OCI-LY1 (cell line): Measurements from ENCODE around the gene PTPRN2.

Experiments
- H2AFZ ChIP-seq: fragments of 200-600 bp; sonication (generic), shearing (Covaris generic); 2 replicates; pipeline ENCODE4 v1.6.0; 2014; ENCODE audit warnings: antibody characterized with exemption, mild to moderate bottlenecking, low read length
- H3F3A ChIP-seq: fragments of 200-600 bp; sonication (generic), shearing (Covaris generic); 2 replicates; pipeline ENCODE4 v1.6.0; 2014; ENCODE audit warnings: mild to moderate bottlenecking, antibody characterized with exemption, low read length, moderate library complexity; ENCODE audit not compliant: insufficient read depth
- H3K27ac ChIP-seq: fragments of 200-600 bp; sonication (generic); 2 replicates; pipeline ENCODE4 v1.5.1; 2014; ENCODE audit warnings: low read length, mixed run types, mild to moderate bottlenecking, low read depth; ENCODE audit not compliant: poor library complexity, severe bottlenecking
- H3K27me3 ChIP-seq: fragments of 200-600 bp; sonication (generic); 2 replicates; pipeline ENCODE4 v1.6.0; 2014; ENCODE audit warnings: antibody characterized with exemption, mild to moderate bottlenecking, low read length, moderate library complexity; ENCODE audit not compliant: insufficient read depth
- H3K36me3 ChIP-seq: fragments of 200-600 bp; sonication (generic); 2 replicates; pipeline ENCODE4 v1.6.1; 2014; ENCODE audit warnings: mild to moderate bottlenecking, antibody characterized with exemption, low read length, moderate library complexity, mixed read lengths; ENCODE audit not compliant: insufficient read depth
- H3K4me1 ChIP-seq: fragments of 200-600 bp; sonication (generic); 2 replicates; pipeline ENCODE4 v1.5.1; 2014; ENCODE audit warnings: mild to moderate bottlenecking, low read length, moderate library complexity; ENCODE audit not compliant: insufficient read depth, severe bottlenecking
- H3K4me2 ChIP-seq: fragments of 200-600 bp; sonication (generic), shearing (Covaris generic); 2 replicates; pipeline ENCODE4 v1.6.1; 2014; ENCODE audit warnings: low read length
- H3K4me3 ChIP-seq: fragments of 200-600 bp; sonication (generic); 2 replicates; pipeline ENCODE4 v1.5.1; 2014; ENCODE audit warnings: low read length, low read depth, mild to moderate bottlenecking, mixed read lengths; ENCODE audit not compliant: poor library complexity, severe bottlenecking
- H3K79me2 ChIP-seq: fragments of 200-600 bp; shearing (Covaris generic); 2 replicates; pipeline ENCODE4 v1.6.1; 2016; ENCODE audit warnings: mixed run types, low read length, mixed read lengths; ENCODE audit not compliant: insufficient read depth
- H3K9ac ChIP-seq: fragments of 200-600 bp; sonication (generic), shearing (Covaris generic); 2 replicates; pipeline ENCODE4 v1.6.1; 2014; ENCODE audit warnings: mild to moderate bottlenecking, low read length, mixed read lengths
- H3K9me2 ChIP-seq: fragments of 200-600 bp; sonication (generic), shearing (Covaris generic); 2 replicates; pipeline ENCODE4 v1.6.1; 2014; ENCODE audit warnings: low read depth, mild to moderate bottlenecking, low read length, mixed read lengths
- H3K9me3 ChIP-seq: fragments of 200-600 bp; shearing (Covaris generic); 2 replicates; pipeline ENCODE4 v1.6.1; 2014; ENCODE audit warnings: low read length, mixed read lengths
- H4K20me1 ChIP-seq: fragments of 200-600 bp; sonication (generic), shearing (Covaris generic); 2 replicates; pipeline ENCODE4 v1.6.0; 2016; ENCODE audit warnings: mild to moderate bottlenecking, low read length; ENCODE audit not compliant: insufficient read depth
- CTCF ChIP-seq: fragments of 200-600 bp; sonication (generic), shearing (Covaris generic); IDR thresholded peaks from 2 replicates; pipeline ENCODE4 v1.5.1; 2017; ENCODE audit warnings: mild to moderate bottlenecking, antibody characterized with exemption, low read length, moderate library complexity, mixed read lengths
- EZH2 ChIP-seq: fragments of 200-600 bp; sonication (generic), shearing (Covaris generic); IDR thresholded peaks from 2 replicates; pipeline ENCODE4 v1.8.0; 2017; ENCODE audit warnings: borderline replicate concordance, mixed run types, mild to moderate bottlenecking, antibody characterized with exemption, low read length, moderate library complexity, mixed read lengths

Gene PTPRN2

GRCh38 chr7:157930926-157931466 lies 656.6 kb downstream of the PTPRN2 start:
- Histone ChIP-seq H3K9ac (no peak overlapping the region), H3K79me2 (no peaks in the 10 kb centered on the region), H3K4me2 (no peak overlapping the region), H4K20me1 (no peaks in the 10 kb centered on the region), H3K27ac (no peak overlapping the region), H3K9me3 (no peaks in the 10 kb centered on the region), H3F3A (no peaks in the 10 kb centered on the region), H3K4me3 (no peak overlapping the region), H3K36me3 (no peaks in the 10 kb centered on the region), H2AFZ (no peak overlapping the region), H3K9me2 (no peaks in the 10 kb centered on the region), H3K27me3 (peaks cover 2% of the 10 kb centered on the region; the same call in 1 of the 2 replicates), H3K4me1 (no peaks in the 10 kb centered on the region)
- TF ChIP-seq CTCF (no peak), EZH2 (no peak)

- no peaks in the 10 kb centered on the region for H3K79me2 ChIP-seq
- H3K4me1 ChIP-seq: no peaks in the 10 kb centered on the region
- no peaks in the 10 kb centered on the region for H3K36me3 ChIP-seq
- no peaks in the 10 kb centered on the region for H3F3A ChIP-seq
- TF ChIP-seq EZH2 (no peak), CTCF (no peak)
- H3K9ac ChIP-seq: no peak overlapping the region
- H3K4me2 ChIP-seq: no peak overlapping the region
- H3K9me2 ChIP-seq: no peaks in the 10 kb centered on the region
- no peak overlapping the region for H3K4me3 ChIP-seq
- H3K27ac ChIP-seq: no peak overlapping the region
- no peaks in the 10 kb centered on the region for H3K9me3 ChIP-seq
- no peaks in the 10 kb centered on the region; the same call in 1 of the 2 replicates for H3K27me3 ChIP-seq
- H2AFZ ChIP-seq: no peak overlapping the region
- no peaks in the 10 kb centered on the region for H4K20me1 ChIP-seq
Observed at GRCh38 chr7:157930441-157930840, 657.2 kb downstream of the PTPRN2 start.

GRCh38 chr7:157929671-157930070 lies 658.0 kb downstream of the PTPRN2 start:
- Histone ChIP-seq H3K27me3 (no peaks in the 10 kb centered on the region; the same call in 1 of the 2 replicates), H3K4me2 (no peak overlapping the region), H3K79me2 (no peaks in the 10 kb centered on the region), H3K9me3 (no peaks in the 10 kb centered on the region), H3K9ac (no peak overlapping the region), H4K20me1 (no peaks in the 10 kb centered on the region), H3K36me3 (no peaks in the 10 kb centered on the region), H3K4me3 (no peak overlapping the region), H3F3A (no peaks in the 10 kb centered on the region), H3K4me1 (no peaks in the 10 kb centered on the region), H2AFZ (no peak overlapping the region), H3K9me2 (no peaks in the 10 kb centered on the region), H3K27ac (no peak overlapping the region)
- no peak for TF ChIP-seq CTCF
- TF ChIP-seq EZH2: no peak
